Cardiac fibroblast (primary cell): ENCODE results near the gene GSE1.

ENCODE experiments used
- DNase-seq, 2 donors: peaks; one replicate each; pipeline versions ENCODE4 v3.0.0 to v3.0.0-alpha.2; 2010; ENCODE audit warnings: low read depth in 2 of 2
- H3K4me3 ChIP-seq, 2 donors: replicated peaks in 1 of 2; 1 replicate in 1 of 2; 2 replicates in 1 of 2; pipeline ENCODE4 v1.5.1; 2011; ENCODE audit warnings: low read depth in 2 of 2, low read length in 2 of 2, mild to moderate bottlenecking in 2 of 2, moderate library complexity in 1 of 2
- TF ChIP-seq, protein P1 (sequence below): IDR thresholded peaks from one replicate; pipeline ENCODE4 v1.5.1; 2011; ENCODE audit warnings: low read depth, mild to moderate bottlenecking, low read length, inconsistent platforms

GSE1 gene

DNA sequence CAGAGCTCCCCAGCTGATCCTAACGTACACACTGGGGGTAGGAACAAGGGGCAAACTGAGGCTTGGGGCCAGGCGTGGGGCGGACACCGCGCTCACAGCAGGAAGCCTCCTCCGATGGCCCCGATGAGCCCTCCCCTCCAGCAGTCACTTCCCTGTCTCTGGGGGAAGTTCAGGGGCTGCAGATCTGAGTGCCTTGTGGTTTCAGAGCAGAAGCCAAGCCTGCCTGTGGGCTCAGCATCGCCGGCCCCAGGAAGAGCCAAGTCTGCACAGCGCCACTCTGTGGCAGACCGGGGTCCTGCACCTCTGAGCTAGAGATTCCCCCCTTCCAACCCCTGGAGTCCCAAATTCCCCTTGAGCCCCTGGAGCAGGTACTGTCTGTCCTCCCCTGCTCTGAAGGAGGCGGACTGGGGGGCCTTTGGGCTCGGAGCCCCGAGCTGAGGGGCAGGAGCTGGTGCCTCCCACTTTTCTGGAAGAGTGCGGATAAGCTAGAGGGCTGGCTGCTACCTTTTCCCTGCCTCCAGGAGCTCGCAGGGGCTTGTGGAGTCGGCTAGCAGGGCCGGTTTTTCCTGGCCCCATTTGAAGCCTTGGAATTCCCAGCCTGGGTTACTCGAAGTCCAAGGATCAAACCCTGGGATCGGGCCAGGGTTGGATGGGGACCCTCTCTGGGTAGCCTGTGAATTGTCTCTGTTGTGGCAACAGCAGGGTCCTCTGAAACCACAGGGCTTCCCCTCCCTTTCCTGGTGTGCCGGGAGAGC is 2.9 kb downstream of the GSE1 start:
- TF ChIP-seq, protein P1, sequence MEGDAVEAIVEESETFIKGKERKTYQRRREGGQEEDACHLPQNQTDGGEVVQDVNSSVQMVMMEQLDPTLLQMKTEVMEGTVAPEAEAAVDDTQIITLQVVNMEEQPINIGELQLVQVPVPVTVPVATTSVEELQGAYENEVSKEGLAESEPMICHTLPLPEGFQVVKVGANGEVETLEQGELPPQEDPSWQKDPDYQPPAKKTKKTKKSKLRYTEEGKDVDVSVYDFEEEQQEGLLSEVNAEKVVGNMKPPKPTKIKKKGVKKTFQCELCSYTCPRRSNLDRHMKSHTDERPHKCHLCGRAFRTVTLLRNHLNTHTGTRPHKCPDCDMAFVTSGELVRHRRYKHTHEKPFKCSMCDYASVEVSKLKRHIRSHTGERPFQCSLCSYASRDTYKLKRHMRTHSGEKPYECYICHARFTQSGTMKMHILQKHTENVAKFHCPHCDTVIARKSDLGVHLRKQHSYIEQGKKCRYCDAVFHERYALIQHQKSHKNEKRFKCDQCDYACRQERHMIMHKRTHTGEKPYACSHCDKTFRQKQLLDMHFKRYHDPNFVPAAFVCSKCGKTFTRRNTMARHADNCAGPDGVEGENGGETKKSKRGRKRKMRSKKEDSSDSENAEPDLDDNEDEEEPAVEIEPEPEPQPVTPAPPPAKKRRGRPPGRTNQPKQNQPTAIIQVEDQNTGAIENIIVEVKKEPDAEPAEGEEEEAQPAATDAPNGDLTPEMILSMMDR: peak; percentile 91
- peak; percentile 65 to 84 for DNase-seq
- no peak overlapping the region for H3K4me3 ChIP-seq

DNA sequence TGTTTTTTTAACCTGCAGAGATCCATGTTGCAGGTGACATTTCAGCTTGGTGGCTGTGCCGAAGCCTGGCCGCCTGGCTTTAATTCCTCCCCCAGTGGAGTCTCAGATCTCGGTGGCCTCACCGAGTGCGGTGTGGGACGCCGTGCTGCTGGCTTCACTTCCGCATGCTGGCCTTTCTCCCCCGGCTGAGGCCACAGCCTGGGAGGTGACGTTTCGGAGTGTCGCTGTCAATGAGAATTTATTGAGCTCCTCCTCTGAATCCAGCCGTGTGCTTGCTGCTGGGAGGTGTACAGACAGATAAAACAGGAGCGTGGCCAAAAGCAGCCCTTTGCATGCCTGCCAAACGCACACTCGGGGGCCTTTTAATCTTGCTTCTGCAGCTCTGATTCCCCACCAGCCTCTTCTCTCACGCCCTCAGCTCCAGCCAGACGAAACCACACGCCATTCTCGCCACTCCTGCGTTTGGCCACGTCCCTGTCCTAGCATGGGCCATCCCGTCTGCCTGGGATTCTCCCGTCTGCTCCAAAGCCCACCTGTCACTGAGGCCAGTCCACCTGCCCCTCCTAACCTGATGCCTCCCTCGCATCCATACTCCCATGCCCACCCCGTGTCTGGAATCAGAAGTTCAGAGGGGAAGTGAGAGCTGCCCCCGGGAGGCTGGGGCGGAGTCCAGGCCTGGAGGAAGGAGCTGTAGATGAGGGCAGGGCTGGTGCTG is 3.6 kb downstream of the GSE1 start:
- DNase-seq: no peak
- no peak overlapping the region for H3K4me3 ChIP-seq
- TF ChIP-seq, protein P1: no peak

DNA sequence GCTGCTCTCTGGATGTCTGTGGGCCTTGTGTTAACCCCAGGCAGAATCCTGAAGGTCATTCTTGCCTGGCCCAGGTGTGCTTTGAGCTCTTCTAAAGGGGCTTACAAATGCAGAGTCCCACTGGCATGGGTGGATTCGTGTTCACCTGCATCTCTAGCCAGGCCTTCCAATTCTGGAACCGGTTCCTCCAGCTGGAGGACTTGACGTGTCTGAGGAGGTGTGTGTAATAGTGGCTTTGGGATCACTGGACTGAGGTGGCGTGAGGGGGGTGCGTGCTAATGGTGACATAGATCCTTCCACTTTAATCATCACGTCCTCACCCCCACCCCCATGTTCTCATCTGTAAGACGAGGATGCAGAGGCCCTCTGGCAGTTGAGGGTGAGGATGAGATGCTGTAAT is 4.8 kb downstream of the GSE1 start:
- DNase-seq: no peak
- TF ChIP-seq, protein P1: no peak
- H3K4me3 ChIP-seq: no peak overlapping the region

DNA sequence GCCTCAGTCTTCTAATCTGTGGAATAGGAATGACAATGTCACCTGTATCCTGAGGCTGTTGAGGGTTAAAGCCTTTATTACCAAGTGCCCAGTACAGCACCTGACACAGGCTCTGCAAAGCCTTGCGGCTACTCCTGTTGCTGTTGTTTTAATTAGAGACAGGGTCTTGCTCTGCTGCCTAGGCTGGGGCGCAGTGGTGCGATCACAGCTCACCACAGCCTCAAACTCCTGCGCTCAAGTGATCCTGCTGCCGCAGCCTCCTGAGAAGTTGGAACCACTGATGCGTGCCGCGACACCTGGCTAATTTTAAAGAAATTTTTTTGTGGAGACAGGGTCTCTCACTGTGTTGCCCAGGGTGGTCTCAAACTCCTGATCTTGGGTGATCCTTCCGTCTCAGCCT is 5.4 kb downstream of the GSE1 start:
- no peak overlapping the region for H3K4me3 ChIP-seq
- TF ChIP-seq, protein P1: no peak
- DNase-seq: no peak

DNA sequence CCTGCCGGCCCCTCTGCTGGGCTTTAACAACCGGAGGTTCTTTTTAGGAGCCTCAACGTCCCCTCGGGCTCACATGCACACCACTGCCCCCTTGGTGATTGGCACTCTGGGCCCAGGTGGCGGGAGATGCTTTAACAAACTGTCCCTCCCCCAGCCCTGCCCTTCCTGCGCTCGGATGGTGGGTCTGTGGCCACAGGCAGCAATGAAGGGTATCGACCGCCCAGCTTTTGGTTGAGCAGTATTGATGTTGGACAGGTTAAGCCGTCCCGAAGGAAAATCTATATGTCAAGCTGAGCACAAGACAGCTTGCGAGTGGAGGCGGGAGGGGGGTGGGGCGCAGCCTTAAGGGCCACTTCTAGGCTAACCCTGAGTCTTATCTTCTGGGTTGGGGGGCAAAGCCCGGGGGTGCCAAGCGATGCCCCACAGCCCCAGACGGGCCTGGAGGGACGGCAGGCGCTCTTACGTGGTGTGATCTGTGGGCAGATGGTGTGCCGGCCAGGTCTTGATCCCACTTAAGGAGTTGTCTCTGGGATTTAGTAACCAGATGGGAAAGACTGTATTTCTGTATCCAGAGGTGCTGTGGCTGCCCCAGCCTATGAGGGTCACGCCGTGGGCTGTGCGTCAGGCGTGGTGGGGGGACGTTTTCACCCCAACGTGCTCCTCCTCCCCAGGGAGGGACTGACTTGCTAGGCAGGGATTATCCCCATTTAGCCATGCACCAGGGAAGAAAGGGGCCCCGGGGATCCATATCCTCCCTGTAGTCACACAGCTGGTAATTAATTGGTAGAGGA is 6.2 kb downstream of the GSE1 start:
- DNase-seq: no peak
- TF ChIP-seq, protein P1: no peak

DNA sequence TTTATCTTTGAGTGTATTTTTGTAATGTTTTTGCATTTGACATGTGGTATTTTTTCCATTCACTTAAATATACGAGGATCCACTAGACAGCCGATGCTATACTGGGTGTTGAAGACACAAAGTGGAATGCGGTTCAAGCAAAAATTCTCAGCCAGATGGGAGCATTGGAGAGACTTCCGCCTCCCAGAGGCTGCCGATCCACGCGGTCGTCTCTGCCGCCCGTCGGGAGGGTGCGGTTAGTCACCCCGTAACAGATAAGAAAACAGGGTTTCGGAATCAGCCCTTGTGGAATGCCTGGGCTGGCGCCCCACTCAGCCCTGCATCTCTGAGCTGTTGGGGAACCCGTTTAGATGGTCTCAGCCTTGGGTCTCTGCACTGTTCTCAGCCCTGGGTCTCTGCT is 7.3 kb downstream of the GSE1 start:
- TF ChIP-seq, protein P1: no peak
- H3K4me3 ChIP-seq: no peak overlapping the region

More for the DNA sequence above, 6.2 kb downstream of the GSE1 start:
- no peak overlapping the region for H3K4me3 ChIP-seq

More for the DNA sequence above, 7.3 kb downstream of the GSE1 start:
- no peak for DNase-seq
